ENCODE results near the gene TP53RK. TPM values are rescaled to one million over a fixed set of nuclear protein-coding genes. Genes with fewer than 3 reads are reported as not detected.

TP53RK gene
- total and polyA plus RNA-seq, 2 of the 4 experiments (the other 2 are of a cell fraction): 8.7 to 10.6 TPM

DNA sequence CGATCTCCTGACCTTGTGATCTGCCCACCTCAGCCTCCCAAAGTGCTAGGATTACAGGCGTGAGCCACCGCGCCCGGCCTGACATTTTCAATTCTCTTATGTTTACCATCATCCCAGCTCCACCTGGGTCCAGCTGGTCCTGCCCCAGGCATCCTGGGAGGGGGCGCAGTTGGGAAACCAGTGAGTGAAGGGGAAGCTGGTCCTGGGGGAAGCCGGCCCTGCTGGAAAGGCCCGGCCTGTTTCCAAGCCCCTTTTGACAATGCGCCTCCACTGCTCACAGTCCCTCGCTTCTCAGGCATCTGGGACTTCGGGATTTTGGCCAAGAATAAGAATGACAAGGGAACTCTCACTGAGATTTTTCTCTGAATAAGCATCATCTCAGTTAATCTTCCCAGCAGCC is 52.2 kb downstream of the TP53RK start:
- no peaks in the 10 kb centered on the region for H3K9me3 ChIP-seq (ENCODE audit: control insufficient read depth, insufficient read depth, low read length)
- H3K9ac ChIP-seq (ENCODE audit: low read depth, low read length): no peak overlapping the region
- CTCF ChIA-PET: no interaction called here
- no peaks in the 10 kb centered on the region for H3K4me1 ChIP-seq (ENCODE audit: control insufficient read depth, insufficient read depth, low read length)
- no peak overlapping the region for H3K4me2 ChIP-seq (ENCODE audit: low read depth, low read length)
- no peak overlapping the region for H2AK9ac ChIP-seq (replicated peaks; ENCODE audit: low read depth, low read length, poor library complexity)
- no peak overlapping the region for H2BK20ac ChIP-seq (ENCODE audit: low read depth, low read length)
- TF ChIP-seq, protein P1, sequence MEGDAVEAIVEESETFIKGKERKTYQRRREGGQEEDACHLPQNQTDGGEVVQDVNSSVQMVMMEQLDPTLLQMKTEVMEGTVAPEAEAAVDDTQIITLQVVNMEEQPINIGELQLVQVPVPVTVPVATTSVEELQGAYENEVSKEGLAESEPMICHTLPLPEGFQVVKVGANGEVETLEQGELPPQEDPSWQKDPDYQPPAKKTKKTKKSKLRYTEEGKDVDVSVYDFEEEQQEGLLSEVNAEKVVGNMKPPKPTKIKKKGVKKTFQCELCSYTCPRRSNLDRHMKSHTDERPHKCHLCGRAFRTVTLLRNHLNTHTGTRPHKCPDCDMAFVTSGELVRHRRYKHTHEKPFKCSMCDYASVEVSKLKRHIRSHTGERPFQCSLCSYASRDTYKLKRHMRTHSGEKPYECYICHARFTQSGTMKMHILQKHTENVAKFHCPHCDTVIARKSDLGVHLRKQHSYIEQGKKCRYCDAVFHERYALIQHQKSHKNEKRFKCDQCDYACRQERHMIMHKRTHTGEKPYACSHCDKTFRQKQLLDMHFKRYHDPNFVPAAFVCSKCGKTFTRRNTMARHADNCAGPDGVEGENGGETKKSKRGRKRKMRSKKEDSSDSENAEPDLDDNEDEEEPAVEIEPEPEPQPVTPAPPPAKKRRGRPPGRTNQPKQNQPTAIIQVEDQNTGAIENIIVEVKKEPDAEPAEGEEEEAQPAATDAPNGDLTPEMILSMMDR (conservative IDR thresholded peaks at IDR 0.05; ENCODE audit: low read depth, low read length): no peak
- no peak for TF ChIP-seq FOS (IDR thresholded peaks at IDR 0.05; ENCODE audit: low read depth, low read length)
- TF ChIP-seq RAD21 (IDR thresholded peaks at IDR 0.05; ENCODE audit: low read length): no peak
- TF ChIP-seq SMC3 (IDR thresholded peaks at IDR 0.05; ENCODE audit: low read depth, low read length): no peak
- TF ChIP-seq CHD1 (IDR thresholded peaks at IDR 0.05; ENCODE audit: low read depth, low read length): no peak
- TF ChIP-seq RCOR1 (IDR thresholded peaks at IDR 0.05; ENCODE audit: insufficient replicate concordance, low read length): no peak
- intact Hi-C loops (cut with micrococcal nuclease): no loop called here
- POLR2A ChIA-PET (ENCODE audit: unreplicated experiment): no interaction called here
- H3K9me1 ChIP-seq (ENCODE audit: insufficient read depth, low read length): no peaks in the 10 kb centered on the region
- no peaks in the 10 kb centered on the region for H4K20me1 ChIP-seq (ENCODE audit: insufficient read depth, low read length)
- no peak overlapping the region for H2BK120ac ChIP-seq (ENCODE audit: low read depth, low read length)
- in situ Hi-C loops (cut with MboI; ENCODE audit: low sequenced_read_pairs): no loop called here
- no peak overlapping the region for H2BK5ac ChIP-seq (ENCODE audit: low read depth, low read length, poor library complexity, severe bottlenecking)
- H2AFZ ChIP-seq (replicated peaks; ENCODE audit: low read length, poor library complexity): no peak overlapping the region
- H3K36me3 ChIP-seq (ENCODE audit: control insufficient read depth, insufficient read depth, low read length): no peaks in the 10 kb centered on the region
- H3K27me3 ChIP-seq (ENCODE audit: control insufficient read depth, insufficient read depth, low read length): no peaks in the 10 kb centered on the region; the same call in 1 of the 2 replicates
- no peak for ATAC-seq (ENCODE audit: low read depth)
- no peak overlapping the region for H3K4ac ChIP-seq (ENCODE audit: low read depth, low read length)
- H3K27ac ChIP-seq (ENCODE audit: insufficient read depth, low read length): no peak overlapping the region
- BruUV-seq (replicated peaks): no TSS peak
- H3K79me1 ChIP-seq (ENCODE audit: low read depth in 1 of 2, low read length in 2 of 2): no peaks in the 10 kb centered on the region
- no peak overlapping the region for H3K23ac ChIP-seq (ENCODE audit: low read depth, low read length)
- dilution Hi-C loops (cut with HindIII; ENCODE audit: low sequenced_read_pairs, unreplicated experiment): no loop called here
- H3K18ac ChIP-seq (ENCODE audit: low read depth, low read length): no peak overlapping the region
- no peak overlapping the region for H4K8ac ChIP-seq (ENCODE audit: low read depth in 2 of 2, low read length in 2 of 2)
- no peak overlapping the region for H4K5ac ChIP-seq (ENCODE audit: low read depth, low read length)
- H4K91ac ChIP-seq (ENCODE audit: insufficient read depth, low read depth, low read length): no peak overlapping the region
- 67% methylated on average over 1 of the region's 11 CpGs; no CpG with 5 or more reads in 1 of the 2 experiments for WGBS, 2 experiments (ENCODE audit: extremely low coverage in 2 of 2, insufficient read length in 1 of 2)
- no peak overlapping the region for H3K4me3 ChIP-seq (ENCODE audit: insufficient read depth, low read depth, low read length)
- H2AK5ac ChIP-seq (ENCODE audit: low read depth, low read length): no peak overlapping the region
- H3K56ac ChIP-seq (ENCODE audit: extremely low read depth, insufficient read depth, low read length): no peak overlapping the region
- no peak overlapping the region for H2BK15ac ChIP-seq (ENCODE audit: low read depth, low read length)
- DNase-seq: no peak
- H3K14ac ChIP-seq (replicated peaks; ENCODE audit: low read depth, low read length): no peak overlapping the region

All from IMR-90 (cell line).